ENCODE data around the gene SH3RF3.

Gene SH3RF3

GRCh38 chr2:109460553-109461324, 331.7 kb downstream of the SH3RF3 start:
- H3K9me3 ChIP-seq (ENCODE audit: severe bottlenecking): no peaks in the 10 kb centered on the region
- no peaks in the 10 kb centered on the region for H3K4me1 ChIP-seq (ENCODE audit: insufficient read depth, poor library complexity, severe bottlenecking)
- no peaks in the 10 kb centered on the region for H3K36me3 ChIP-seq (ENCODE audit: low read depth)
- no peak for TF ChIP-seq CTCF (IDR thresholded peaks at IDR 0.05; ENCODE audit: poor library complexity, severe bottlenecking)
- ATAC-seq (ENCODE audit: low read depth) (no peak), DNase-seq (ENCODE audit: low spot score) (peak; percentile 7)
- H3K27ac ChIP-seq (ENCODE audit: poor library complexity, severe bottlenecking): no peak overlapping the region
- H3K4me3 ChIP-seq (ENCODE audit: severe bottlenecking): no peak overlapping the region
- no peaks in the 10 kb centered on the region for H3K27me3 ChIP-seq (ENCODE audit: insufficient read depth, poor library complexity, severe bottlenecking)

DNA sequence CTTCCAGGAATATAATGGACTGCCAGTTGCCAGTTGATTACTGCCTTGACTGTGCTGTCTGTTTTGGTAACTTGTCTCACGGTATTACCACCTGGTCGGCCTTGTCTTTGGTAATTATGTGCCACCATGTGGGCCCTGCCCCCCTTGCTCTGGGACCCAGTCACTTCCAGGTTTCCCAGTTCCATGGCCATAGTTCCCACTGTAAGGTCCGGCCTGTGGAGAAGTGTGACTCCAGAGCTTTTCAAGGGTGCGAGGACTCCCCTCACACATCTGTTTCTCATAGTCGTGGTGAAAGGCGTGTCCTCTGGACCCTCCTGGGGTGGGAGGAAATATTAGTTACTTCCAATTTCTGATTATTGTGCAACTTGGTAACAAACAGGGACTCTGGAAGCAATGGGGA, 334.2 kb downstream of the SH3RF3 start:
- no peaks in the 10 kb centered on the region for H3K36me3 ChIP-seq (ENCODE audit: low read depth)
- H3K4me1 ChIP-seq (ENCODE audit: insufficient read depth, poor library complexity, severe bottlenecking): peaks cover 12% of the 10 kb centered on the region
- no peak overlapping the region for H3K27ac ChIP-seq (ENCODE audit: poor library complexity, severe bottlenecking)
- no peak overlapping the region for H3K4me3 ChIP-seq (ENCODE audit: severe bottlenecking)
- no peak for ATAC-seq (ENCODE audit: low read depth)
- no peaks in the 10 kb centered on the region for H3K9me3 ChIP-seq (ENCODE audit: severe bottlenecking)
- DNase-seq (ENCODE audit: low spot score): peak; percentile 3
- H3K27me3 ChIP-seq (ENCODE audit: insufficient read depth, poor library complexity, severe bottlenecking): no peaks in the 10 kb centered on the region
- no peak for TF ChIP-seq CTCF (IDR thresholded peaks at IDR 0.05; ENCODE audit: poor library complexity, severe bottlenecking)

GRCh38 chr2:109463891-109464290, 334.9 kb downstream of the SH3RF3 start:
- no peaks in the 10 kb centered on the region for H3K27me3 ChIP-seq (ENCODE audit: insufficient read depth, poor library complexity, severe bottlenecking)
- no peak overlapping the region for H3K4me3 ChIP-seq (ENCODE audit: severe bottlenecking)
- H3K27ac ChIP-seq (ENCODE audit: poor library complexity, severe bottlenecking): no peak overlapping the region
- no peak for TF ChIP-seq CTCF (IDR thresholded peaks at IDR 0.05; ENCODE audit: poor library complexity, severe bottlenecking)
- H3K36me3 ChIP-seq (ENCODE audit: low read depth): no peaks in the 10 kb centered on the region
- peak; percentile 7 for DNase-seq (ENCODE audit: low spot score)
- no peak for ATAC-seq (ENCODE audit: low read depth)
- H3K4me1 ChIP-seq (ENCODE audit: insufficient read depth, poor library complexity, severe bottlenecking): peaks cover 12% of the 10 kb centered on the region
- no peaks in the 10 kb centered on the region for H3K9me3 ChIP-seq (ENCODE audit: severe bottlenecking)

- peak overlapping the region; percentile 41 for H3K27ac ChIP-seq (ENCODE audit: poor library complexity, severe bottlenecking)
- DNase-seq (ENCODE audit: low spot score): peak; percentile 58
Measured at GRCh38 chr2:109466674-109467575, 337.9 kb downstream of the SH3RF3 start.

More at GRCh38 chr2:109466674-109467575, 337.9 kb downstream of the SH3RF3 start:
- TF ChIP-seq CTCF (IDR thresholded peaks at IDR 0.05; ENCODE audit: poor library complexity, severe bottlenecking): no peak
- no peak overlapping the region for H3K4me3 ChIP-seq (ENCODE audit: severe bottlenecking)
- no peaks in the 10 kb centered on the region for H3K9me3 ChIP-seq (ENCODE audit: severe bottlenecking)
- H3K36me3 ChIP-seq (ENCODE audit: low read depth): no peaks in the 10 kb centered on the region
- no peaks in the 10 kb centered on the region for H3K27me3 ChIP-seq (ENCODE audit: insufficient read depth, poor library complexity, severe bottlenecking)
- ATAC-seq (ENCODE audit: low read depth): peak; percentile 71
- H3K4me1 ChIP-seq (ENCODE audit: insufficient read depth, poor library complexity, severe bottlenecking): peaks cover 21% of the 10 kb centered on the region

All from RWPE2 (cell line).